Motor neuron (in vitro differentiated cells): ENCODE data around the gene MMP24OS. TPM values are rescaled to one million over a fixed set of nuclear protein-coding genes. Genes with fewer than 3 reads are reported as not detected.
"Not testable (repeated sequence)": the region's sequence is repeated elsewhere in the genome, so short reads cannot be mapped to it uniquely, and the experiment has no call there.

Experiments
- ATAC-seq, 8 experiments: fragments of 200-7000 bp; cut with Tn5 transposase; replicated peaks in 6 of 8; 2 replicates each; pipeline ENCODE4 v1.8.0; 2021; ENCODE audit warnings: mild to moderate bottlenecking in 8 of 8, moderate library complexity in 8 of 8
- H3K27ac ChIP-seq, 2 donors: fragments of 250-450 bp; sonication (Bioruptor Pico); 2 replicates each; pipeline ENCODE4 v1.9.0; 2021; ENCODE audit warnings: antibody characterized with exemption in 2 of 2, mild to moderate bottlenecking in 2 of 2, moderate library complexity in 1 of 2
- H3K4me1 ChIP-seq, 2 donors: fragments of 250-450 bp; sonication (Bioruptor Pico); replicated peaks in 1 of 2; 2 replicates each; pipeline ENCODE4 v1.6.1; 2021; ENCODE audit warnings: antibody characterized with exemption in 2 of 2, mild to moderate bottlenecking in 2 of 2, moderate library complexity in 1 of 2
- H3K4me3 ChIP-seq, 5 donors: fragments of 250-450 bp; sonication (Bioruptor Pico); 2 replicates each; pipeline ENCODE4 v1.9.0; 2021; ENCODE audit warnings: antibody characterized with exemption in 5 of 5, mild to moderate bottlenecking in 5 of 5, moderate library complexity in 4 of 5
- WGBS, 10 experiments: fragments of 450-650 bp; shearing (Covaris generic); methylation state at CpG; one replicate each; pipeline ENCODE4 v1.0.0; 2022; 5-methylcytosine and 5-hydroxymethylcytosine counted together
- in situ Hi-C, 9 experiments: fragments of 400-800 bp; cut with MboI; loops; one replicate each; pipeline ENCODE4 v1.15.0; 2021; ENCODE audit warnings: low sequenced_read_pairs in 9 of 9, low pct_unique_long_range_greater_than_20kb in 2 of 9; ENCODE audit not compliant: unreplicated experiment in 9 of 9
- total RNA-seq, 8 experiments: library from RNA; unstranded; fragments of 300-600 nt; gene quantifications; 2 replicates each; pipeline versions ENCODE4 v1.2.3 to v1.2.4, GENCODE V29; 2022

MMP24OS gene
- total RNA-seq, 8 experiments from 2014 or later, result 16.3 to 29.1 (median 19.7) TPM

DNA sequence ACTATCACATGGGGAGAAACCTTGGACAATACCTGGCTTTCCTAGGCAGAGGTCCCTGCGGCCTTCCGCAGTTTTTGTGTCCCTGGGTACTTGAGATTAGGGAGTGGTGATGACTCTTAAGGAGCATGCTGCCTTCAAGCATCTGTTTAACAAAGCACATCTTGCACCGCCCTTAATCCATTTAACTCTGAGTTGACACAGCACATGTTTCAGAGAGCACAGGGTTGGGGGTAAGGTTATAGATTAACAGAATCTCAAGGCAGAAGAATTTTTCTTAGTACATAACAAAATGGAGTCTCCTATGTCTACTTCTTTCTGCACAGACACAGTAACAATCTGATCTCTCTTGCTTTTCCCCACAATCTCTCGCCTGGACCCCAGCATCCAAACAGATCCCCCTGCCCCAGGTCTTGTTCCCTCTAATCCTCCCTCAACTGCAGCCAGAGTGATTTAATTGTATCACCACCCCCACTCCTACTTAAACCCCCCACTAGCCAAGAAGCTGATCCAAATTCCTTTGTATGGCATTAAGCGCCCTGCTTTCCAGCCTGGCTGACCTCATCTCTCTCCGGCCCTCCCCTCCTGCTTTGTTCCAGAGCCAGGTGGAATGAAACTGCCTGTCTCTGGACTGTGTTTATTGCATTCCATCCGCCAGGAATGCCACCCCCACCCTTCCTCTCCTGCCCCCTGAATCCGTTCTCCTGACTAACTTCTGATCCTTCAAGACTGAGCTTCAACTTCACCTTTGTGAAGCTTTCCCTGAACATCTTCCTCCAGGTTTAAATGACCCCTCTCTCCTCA, 15.0 kb downstream of the MMP24OS start:
- H3K4me3 ChIP-seq, in situ Hi-C loops: not testable (repeated sequence)
- Histone ChIP-seq H3K4me1 (peaks cover 17% of the 10 kb centered on the region in 2 donors), H3K27ac (peak overlapping the region; percentile 42 to 48)
- 10 to 83% (median 20%) methylated on average over 1 to 3 of the region's 8 CpGs; no CpG with 5 or more reads in 5 of the 10 experiments for WGBS, 10 experiments
- ATAC-seq, result peak; percentile 51 to 93 (median 91)

DNA sequence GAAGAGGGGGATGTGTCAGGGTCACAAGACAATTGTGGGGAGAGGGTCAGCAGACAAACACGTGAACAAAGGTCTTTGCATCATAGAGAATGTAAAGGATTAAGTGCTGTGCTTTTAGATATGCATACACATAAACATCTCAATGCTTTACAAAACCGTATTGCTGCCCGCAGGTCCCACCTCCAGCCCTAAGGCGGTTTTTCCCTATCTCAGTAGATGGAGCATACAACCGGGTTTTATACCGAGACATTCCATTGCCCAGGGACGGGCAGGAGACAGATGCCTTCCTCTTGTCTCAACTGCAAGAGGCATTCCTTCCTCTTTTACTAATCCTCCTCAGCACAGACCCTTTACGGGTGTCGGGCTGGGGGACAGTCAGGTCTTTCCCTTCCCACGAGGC, 15.6 kb downstream of the MMP24OS start:
- in situ Hi-C loops, H3K27ac ChIP-seq, ATAC-seq, H3K4me3 ChIP-seq: not testable (repeated sequence)
- peaks cover 17% of the 10 kb centered on the region in 2 donors for H3K4me1 ChIP-seq
- WGBS, 10 experiments, result 0 to 100% (median 28%) methylated on average over 1 of the region's 10 CpGs; no CpG with 5 or more reads in 6 of the 10 experiments

DNA sequence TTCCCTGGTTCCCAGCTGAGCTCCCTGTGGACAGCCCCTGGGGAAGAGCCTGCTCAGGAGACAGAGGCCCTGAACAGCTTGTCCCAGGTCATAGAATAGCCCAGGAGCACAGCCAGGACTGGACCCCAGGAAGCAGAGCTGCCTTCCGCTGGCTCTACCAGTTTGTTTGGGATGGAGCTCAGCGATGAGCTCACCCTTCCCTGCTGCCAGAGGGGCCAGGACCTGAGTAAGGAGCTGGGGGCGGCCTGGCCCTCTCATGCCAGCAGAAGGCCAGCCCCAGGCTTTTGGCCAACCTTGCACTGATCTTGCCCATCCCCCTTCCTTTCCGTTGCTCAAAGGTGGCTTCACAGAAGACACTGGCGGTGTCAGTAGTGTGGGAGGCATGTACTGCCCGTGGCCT, 17.5 kb downstream of the MMP24OS start:
- Histone ChIP-seq H3K27ac (no peak overlapping the region), H3K4me1 (peaks cover 17% of the 10 kb centered on the region in 2 donors), H3K4me3 (no peak overlapping the region)
- in situ Hi-C loops, result no loop called here
- WGBS, 10 experiments, result 63 to 81% (median 80%) methylated on average over 2 to 6 of the region's 6 CpGs; no CpG with 5 or more reads in 7 of the 10 experiments
- ATAC-seq, result no peak

DNA sequence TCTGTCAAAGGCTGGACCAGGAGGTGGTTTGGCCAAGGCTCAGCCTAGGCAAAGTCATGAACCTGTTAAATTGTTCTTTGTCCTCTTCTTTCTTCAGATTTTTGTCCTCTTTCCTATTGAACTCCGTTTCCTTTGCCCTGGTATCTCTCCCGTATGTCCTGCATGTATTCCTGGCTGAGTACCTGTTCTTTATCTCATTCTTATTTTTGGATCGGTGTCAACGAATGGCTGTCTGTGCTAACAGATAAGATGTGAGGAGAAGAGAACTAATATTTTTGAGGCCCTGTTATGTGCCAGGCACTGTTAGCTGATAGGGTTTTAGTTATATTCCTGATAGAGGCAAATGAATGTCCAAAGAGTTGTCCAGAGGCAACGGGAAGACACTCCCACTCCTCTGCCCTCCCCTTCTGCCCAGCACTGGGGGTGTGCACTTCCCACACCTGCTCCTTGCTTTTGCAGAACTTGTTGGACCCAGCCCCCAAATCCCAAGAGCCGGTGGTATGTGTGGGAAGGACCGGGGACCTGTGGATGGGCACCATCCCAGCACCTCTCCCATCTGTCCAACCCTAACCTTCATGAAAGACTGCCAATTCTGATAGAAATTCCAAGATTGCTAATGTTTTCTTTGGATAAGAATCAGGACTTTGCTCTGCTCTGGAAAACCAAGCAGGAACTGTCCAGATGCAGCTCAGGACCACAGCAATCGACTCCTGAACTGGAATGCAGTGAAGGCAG, 20.6 kb downstream of the MMP24OS start:
- 60 to 100% (median 88%) methylated on average over 1 to 6 of the region's 8 CpGs; no CpG with 5 or more reads in 2 of the 10 experiments for WGBS, 10 experiments
- in situ Hi-C loops, result no loop called here
- no peak for ATAC-seq
- H3K27ac ChIP-seq, result no peak overlapping the region
- peaks cover 5% of the 10 kb centered on the region in 2 donors for H3K4me1 ChIP-seq
- no peak overlapping the region for H3K4me3 ChIP-seq

DNA sequence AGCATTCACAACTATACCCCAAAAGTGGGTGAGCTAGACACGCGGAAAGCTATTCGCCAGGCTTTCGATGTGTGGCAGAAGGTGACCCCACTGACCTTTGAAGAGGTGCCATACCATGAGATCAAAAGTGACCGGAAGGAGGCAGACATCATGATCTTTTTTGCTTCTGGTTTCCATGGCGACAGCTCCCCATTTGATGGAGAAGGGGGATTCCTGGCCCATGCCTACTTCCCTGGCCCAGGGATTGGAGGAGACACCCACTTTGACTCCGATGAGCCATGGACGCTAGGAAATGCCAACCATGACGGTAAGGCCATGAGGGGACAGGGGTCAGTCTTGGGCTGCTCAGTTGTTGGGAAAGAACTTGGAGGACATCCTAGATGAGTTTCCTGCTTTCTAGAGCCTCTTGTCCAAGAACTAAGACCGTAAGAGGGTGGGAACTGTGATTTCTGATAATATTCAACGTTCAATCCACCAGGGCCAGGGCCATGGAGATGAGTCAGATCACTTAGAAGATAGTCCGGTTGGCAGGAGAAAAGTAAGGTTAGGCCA, 23.4 kb downstream of the MMP24OS start:
- no peak overlapping the region for H3K4me3 ChIP-seq
- H3K27ac ChIP-seq, result no peak overlapping the region
- no peaks in the 10 kb centered on the region for H3K4me1 ChIP-seq
- 52 to 100% (median 94%) methylated on average over 1 to 9 of the region's 12 CpGs; no CpG with 5 or more reads in 2 of the 10 experiments for WGBS, 10 experiments
- in situ Hi-C loops, result no loop called here
- ATAC-seq, result no peak

DNA sequence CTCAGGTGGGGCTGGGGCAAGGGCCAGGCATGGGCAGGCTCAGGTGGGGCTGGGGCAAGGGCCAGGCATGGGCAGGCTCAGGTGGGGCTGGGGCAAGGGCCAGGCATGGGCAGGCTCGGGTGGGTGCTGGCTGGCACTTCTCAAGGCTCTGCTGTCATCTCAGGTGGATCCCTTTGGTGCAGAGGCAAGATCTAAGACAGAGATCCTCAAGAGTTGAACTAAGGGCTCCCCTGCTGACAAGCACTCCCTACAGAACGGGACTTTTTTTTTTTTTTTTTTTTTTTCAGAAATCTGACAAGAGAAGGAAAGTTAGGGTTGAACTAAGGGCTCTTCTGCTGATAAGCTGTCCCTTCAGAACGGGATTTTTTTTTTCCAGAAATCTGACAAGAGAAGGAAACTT, 24.9 kb downstream of the MMP24OS start:
- Histone ChIP-seq H3K4me1 (no peaks in the 10 kb centered on the region), H3K4me3 (no peak overlapping the region), H3K27ac (no peak overlapping the region)
- WGBS, 10 experiments, result 20 to 100% (median 60%) methylated on average over 1 to 2 of the region's 3 CpGs; no CpG with 5 or more reads in 4 of the 10 experiments
- in situ Hi-C loops, result no loop called here
- ATAC-seq, result no peak

DNA sequence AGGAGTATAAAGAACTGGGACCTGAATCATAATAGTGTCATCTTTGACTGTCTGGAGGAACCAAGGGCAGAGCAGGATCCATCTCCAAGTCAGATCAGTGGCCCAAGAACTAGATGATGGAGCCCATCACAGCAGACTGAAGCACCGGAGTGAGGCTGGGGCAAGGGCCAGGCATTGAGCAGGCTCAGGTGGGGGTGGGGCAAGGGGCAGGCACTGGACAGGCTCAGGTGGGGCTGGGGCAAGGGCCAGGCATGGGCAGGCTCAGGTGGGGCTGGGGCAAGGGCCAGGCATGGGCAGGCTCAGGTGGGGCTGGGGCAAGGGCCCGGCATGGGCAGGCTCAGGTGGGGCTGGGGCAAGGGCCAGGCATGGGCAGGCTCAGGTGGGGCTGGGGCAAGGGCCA, 25.3 kb downstream of the MMP24OS start:
- H3K27ac ChIP-seq, in situ Hi-C loops, H3K4me3 ChIP-seq, ATAC-seq, H3K4me1 ChIP-seq: not testable (repeated sequence)
- no CpG with 5 or more reads among the region's 2 CpGs for WGBS, 10 experiments

DNA sequence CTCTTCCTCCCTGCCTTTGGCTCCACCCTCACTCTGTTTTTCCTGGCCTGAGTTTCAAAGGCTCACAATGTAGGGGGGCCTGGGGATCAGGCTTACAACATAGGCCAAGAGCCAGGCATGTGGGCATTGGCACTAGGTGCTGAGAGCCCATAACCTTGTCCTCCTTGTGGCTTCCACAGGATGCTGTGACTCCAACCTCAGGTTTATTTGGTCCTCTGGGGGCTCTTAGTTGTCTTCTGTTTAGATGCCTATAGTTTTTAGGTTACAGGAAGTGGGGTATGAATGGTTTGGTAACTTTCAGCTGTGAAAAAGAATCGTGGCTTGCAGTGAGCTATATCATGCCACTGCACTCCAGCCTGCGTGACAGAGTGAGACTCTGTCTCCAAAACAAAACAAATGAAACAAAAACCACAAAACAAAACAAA, 25.9 kb downstream of the MMP24OS start:
- WGBS, 10 experiments, result 57 to 100% (median 71%) methylated on average over 1 to 2 of the region's 2 CpGs; no CpG with 5 or more reads in 4 of the 10 experiments
- H3K4me1 ChIP-seq, result no peaks in the 10 kb centered on the region
- no peak for ATAC-seq
- no peak overlapping the region for H3K27ac ChIP-seq
- H3K4me3 ChIP-seq, result no peak overlapping the region
- in situ Hi-C loops, result no loop called here

DNA sequence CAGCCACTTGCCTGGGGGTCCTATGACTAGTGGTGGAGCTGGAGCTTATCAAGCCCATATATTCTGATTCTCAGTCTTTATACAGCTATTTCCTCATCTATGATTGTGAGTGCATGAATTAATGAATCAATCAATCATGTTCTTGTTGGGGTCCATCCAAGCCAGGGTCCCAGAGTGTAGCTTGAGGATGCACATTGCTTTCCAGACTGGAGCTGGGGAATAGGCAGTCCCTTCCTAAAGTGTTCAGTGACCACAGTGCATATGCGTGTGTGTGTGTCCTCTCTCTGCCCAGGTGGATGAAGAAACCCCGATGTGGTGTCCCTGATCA, 26.3 kb downstream of the MMP24OS start:
- no peak for ATAC-seq
- Histone ChIP-seq H3K4me1 (no peaks in the 10 kb centered on the region), H3K27ac (no peak overlapping the region), H3K4me3 (no peak overlapping the region)
- in situ Hi-C loops, result no loop called here
- 60 to 100% (median 92%) methylated on average over 1 of the region's 2 CpGs; no CpG with 5 or more reads in 6 of the 10 experiments for WGBS, 10 experiments

DNA sequence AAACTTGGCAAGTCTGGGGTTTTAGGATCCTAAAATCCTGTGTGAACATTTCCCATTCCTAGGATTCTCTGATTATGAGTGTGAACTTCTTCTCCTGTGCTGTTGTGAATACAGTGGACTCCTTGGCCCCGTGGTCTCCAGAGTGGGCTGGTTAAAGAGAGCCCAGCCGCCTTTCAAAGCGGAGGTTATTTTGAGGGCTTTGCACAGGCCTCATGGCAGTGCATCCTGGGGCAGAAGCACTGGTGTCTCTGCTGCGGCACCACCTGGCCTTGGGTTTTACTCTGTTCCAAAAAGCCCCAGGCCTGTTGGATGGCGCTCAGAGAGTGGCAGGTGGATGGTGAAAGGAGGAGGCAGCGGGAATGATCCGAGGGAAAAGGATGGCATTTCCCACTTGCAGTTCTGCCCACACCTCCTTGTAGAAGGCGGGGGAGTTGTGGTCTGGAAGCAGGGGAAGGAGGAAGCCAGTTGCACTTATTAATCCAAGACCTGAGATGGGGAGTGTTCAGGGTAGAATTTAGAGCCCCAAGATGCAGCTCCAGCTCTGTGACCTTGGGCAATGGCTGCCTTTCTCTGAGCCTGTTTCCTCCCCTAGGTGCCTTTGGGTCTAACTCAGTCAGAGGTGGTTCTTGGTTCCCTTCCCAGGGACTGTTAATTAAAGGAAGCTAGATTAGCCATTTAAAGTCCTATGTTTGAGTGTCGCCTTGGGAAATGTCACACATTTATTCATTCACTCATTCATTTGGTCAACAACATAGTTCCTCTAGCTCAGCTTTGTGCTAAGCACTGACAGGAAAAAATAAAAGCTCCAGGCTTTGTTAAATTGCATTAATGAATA, 29.1 kb downstream of the MMP24OS start:
- in situ Hi-C loops, result no loop called here
- Histone ChIP-seq H3K27ac (no peak overlapping the region), H3K4me3 (no peak overlapping the region), H3K4me1 (no peaks in the 10 kb centered on the region)
- ATAC-seq, result no peak
- WGBS, 10 experiments, result 31 to 100% (median 91%) methylated on average over 1 to 4 of the region's 9 CpGs

DNA sequence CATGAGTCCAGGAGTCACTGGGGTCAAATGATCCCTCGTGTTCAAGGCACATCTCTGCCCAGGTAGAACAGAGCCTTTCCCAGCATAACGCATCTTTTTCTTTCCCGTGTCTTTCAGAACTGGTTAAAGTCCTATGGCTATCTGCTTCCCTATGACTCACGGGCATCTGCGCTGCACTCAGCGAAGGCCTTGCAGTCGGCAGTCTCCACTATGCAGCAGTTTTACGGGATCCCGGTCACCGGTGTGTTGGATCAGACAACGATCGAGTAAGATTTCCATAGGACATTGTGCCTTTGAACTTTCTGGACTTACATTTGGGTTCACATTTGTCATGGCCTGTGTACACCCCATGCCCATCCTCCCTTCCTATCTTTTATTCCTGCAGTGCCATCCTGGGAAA, 31.2 kb downstream of the MMP24OS start:
- no peak overlapping the region for H3K27ac ChIP-seq
- H3K4me3 ChIP-seq, result no peak overlapping the region
- H3K4me1 ChIP-seq, result no peaks in the 10 kb centered on the region
- 76 to 100% (median 85%) methylated on average over 1 to 11 of the region's 12 CpGs for WGBS, 10 experiments
- ATAC-seq, result no peak
- in situ Hi-C loops, result no loop called here

DNA sequence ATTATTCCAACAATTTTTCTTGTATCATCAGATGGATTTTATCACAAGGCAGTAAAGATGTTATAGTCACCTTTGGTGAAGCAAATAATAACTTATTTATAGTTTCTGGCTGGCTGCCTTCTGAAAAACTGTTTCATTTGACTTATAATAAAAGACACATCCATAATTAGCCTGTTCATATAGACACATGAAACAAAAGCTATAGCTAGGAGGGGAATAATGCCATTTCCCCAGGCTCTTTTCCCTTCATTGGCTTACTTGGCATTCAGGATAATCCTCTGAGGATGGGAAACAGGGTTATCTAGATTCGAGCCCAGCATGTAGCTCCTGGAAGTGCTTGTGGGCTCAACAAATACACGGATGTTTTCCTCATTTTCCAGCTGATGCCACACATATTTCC, 33.9 kb downstream of the MMP24OS start:
- Histone ChIP-seq H3K27ac (no peak overlapping the region), H3K4me1 (no peaks in the 10 kb centered on the region), H3K4me3 (no peak overlapping the region)
- ATAC-seq, result no peak
- in situ Hi-C loops, result no loop called here
- WGBS, 10 experiments, result 14 to 80% (median 54%) methylated on average over 1 to 2 of the region's 2 CpGs; no CpG with 5 or more reads in 5 of the 10 experiments
